Left cardiac atrium (tissue), 4 donors: ENCODE measurements around the gene AIG1. TPM values are rescaled to one million over a fixed set of nuclear protein-coding genes. Genes with fewer than 3 reads are reported as not detected.
"Not testable (repeated sequence)": the region's sequence is repeated elsewhere in the genome, so short reads cannot be mapped to it uniquely, and the experiment has no call there.

ENCODE experiments used
- ATAC-seq, 2 donors: fragments of 200-7000 bp; cut with Tn5 transposase; one replicate each; pipeline ENCODE4 v1.9.1; 2020; ENCODE audit warnings: mild to moderate bottlenecking in 2 of 2, moderate library complexity in 2 of 2
- DNase-seq: peaks from one replicate; pipeline ENCODE4 v3.0.0-alpha.2; 2020
- intact Hi-C, 2 donors: fragments of 100-400 bp; cut with DNase I; formaldehyde crosslinking; loops; one replicate each; pipeline versions ENCODE4 v1.14.1 to v1.15.1; 2022 to 2023
- total RNA-seq, 2 donors: library from RNA; stranded (reverse); fragmentation: NEBNext Ultra II Directional; extraction: Animal tissue kit (Norgen Biotek cat#: 25700); gene quantifications; one replicate each; pipeline ENCODE4 v1.2.1, GENCODE V29; 2021
- donor health status: DM: no; HTN: yes; CAD: no.
- donor health status: DM: no; HTN: yes; CAD: no; lungs with severe emphysema.
- donor health status: DM: yes; HTN: yes; CAD: no.
- donor health status: Dilated cardiomyopathy.

The AIG1 gene
- total RNA-seq, 2 donors from 2014 or later = 44.8 to 49.7 TPM

DNA sequence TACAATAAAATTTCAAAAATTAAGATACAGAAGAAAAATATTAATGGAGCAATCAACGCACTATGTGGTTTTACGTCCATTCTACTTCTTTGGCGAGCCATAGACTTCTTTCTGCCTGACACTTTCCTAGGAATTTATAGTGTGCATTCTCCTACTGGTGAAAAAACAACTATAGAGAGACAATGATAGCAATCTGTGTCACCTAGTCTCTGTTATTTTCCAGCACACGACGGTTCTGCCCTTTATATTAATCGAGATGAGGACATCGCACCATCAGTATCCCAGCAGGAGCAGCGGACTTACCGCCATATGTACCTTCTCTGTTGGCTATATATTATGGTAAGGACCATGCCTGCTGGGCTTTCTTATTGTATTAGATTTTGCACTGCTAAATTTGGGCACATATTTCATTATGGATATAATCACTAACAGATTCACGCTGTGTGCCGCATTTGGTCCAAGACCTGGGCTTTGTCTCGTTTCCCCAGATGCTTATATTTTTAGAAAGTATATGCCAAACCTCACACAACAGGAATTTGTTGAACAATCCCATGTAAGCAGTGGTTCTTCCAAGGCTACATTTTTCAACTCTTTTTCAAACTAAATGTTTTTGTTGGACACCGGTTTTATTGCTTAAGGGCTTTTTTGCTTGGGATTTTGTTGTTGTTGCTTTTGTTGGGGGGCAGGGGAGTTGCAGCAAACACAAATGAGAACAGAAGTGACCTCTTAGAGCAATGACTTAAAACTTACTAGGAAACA lies 223.4 kb downstream of the AIG1 start:
- DNase-seq (no peak), ATAC-seq (no peak)
- intact Hi-C loops = no loop called here

DNA sequence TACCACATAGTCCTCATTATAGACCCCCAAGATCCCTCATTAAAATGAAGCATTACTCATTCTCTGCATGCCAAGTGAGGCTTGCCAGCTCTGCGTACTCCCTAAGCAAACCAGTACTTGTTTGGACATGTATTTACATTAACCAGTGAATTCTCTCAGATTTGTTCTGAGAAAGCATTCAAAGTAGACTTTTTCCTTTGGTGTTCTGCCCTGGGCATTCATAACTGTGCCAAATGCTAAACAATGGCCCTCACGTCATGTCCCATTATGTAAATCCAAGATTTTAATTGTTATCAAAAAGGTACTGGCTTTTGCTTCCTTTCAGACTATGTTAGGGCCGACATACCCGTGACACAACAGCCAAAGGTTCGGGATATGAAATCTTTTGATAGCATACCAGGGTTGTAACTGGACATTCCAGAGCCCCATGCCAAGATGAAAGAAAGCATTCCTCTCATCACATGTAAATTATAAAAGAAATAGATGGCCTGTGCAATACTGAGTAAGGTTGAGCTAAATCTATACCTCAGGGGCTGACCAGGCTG lies 225.6 kb downstream of the AIG1 start:
- no peak for DNase-seq
- peak; percentile 53 to 55 for ATAC-seq
- intact Hi-C loops = no loop called here

DNA sequence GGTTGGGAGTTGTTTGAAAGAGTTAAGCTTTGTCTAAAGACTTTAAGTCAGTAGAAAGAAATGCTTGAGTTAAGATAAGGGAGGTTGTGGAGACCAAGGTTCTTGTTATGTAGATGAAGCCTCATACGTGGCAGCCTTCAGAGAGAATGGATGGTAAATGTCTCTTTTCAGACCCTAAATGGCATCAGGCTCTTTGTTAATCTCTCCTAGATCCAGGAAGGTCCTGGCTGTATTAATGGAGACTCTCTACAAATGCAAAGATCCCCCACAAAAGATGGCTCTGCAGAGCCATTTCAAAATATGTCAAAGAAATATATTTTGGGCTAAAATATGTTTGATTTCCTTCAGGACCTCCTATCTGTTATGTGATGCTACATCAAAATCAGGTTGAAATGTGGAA lies 228.2 kb downstream of the AIG1 start:
- intact Hi-C loops = no loop called here
- no peak for ATAC-seq
- no peak for DNase-seq

DNA sequence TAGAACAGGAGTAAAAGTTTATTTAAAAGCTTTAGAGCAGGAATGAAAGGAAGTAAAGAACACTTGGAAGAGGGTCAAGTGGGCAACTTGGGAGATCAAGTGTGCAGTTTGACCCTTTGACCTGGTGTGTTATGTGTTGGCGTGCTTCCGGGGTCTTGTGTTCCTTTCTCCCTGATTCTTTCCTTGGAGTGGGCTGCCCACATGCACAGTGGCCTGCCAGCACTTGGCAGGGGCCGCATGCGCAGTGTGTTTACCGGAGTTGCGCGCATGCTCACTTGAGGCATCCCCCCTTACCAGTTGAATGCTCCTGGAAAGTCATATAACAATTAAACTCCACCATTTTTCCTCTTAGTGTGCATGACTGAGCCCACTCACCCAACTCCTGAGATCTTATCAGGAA lies 229.5 kb downstream of the AIG1 start:
- ATAC-seq (no peak), DNase-seq (no peak)
- intact Hi-C loops = no loop called here

DNA sequence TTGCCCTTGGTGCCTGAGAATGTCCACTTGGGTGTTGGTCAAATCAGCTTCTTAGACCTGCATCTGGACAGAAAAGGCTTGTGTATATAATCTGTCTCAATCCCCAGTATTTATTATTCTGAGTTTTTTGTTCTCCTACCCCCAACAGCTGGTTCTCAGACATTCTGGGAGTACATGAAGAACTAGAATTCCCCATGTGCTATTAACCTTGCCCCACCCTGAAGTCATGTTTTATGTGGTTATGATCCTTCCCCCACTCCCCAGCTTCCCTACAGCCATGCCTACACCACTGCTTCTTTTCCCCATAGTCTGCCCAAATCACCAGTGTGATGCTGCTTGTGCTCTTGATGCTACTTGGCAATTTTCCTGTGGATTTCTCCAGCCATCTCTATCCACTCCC lies 232.8 kb downstream of the AIG1 start:
- no peak for ATAC-seq
- DNase-seq = no peak
- intact Hi-C loops = no loop called here

DNA sequence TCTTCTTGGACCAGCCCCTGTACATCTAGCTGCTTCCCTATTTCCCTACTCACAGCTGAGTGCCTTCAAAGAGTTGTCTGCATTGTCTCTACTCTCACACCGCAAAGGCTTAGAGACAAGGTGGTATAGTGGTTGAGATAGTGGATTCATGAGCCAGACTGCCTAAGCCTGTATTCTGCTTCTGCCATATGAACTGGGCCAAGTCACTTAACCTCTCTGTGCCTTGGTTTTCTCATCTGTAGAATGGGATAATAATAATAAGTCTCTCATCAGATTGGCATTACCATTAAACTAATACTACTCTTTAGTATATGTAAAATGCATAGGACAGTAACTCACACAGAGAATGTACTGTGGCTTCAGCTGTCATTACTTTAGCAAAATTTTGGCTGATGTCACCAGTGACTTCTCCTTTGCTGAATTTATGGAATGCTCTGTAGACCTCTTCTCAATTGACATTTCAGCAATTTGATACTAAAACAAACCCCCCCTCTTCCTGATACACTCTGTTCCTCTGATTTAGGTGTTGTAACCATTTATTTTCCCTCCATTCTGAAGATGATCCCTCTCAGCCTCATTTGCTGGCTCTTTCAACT lies 233.7 kb downstream of the AIG1 start:
- intact Hi-C loops = no loop called here
- no peak for ATAC-seq
- no peak for DNase-seq

DNA sequence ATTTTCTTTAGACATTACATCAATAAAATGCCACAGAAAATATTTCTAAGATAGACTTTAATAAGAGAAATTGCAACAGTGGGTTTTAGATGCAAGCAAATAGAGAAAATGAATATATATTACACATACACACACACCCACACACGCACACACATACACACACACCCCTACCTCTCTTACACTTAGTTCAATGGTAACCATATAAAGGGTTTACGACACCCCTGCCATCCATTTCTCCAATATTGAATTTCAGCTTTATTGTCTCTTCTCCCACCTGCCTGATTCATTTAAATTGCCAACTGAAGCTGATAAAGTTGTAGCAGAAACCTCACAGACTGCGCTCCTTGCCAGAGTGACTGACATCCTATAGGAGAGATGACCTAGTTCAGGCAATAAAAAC lies 235.2 kb downstream of the AIG1 start:
- intact Hi-C loops = no loop called here
- DNase-seq (no peak), ATAC-seq (no peak)

DNA sequence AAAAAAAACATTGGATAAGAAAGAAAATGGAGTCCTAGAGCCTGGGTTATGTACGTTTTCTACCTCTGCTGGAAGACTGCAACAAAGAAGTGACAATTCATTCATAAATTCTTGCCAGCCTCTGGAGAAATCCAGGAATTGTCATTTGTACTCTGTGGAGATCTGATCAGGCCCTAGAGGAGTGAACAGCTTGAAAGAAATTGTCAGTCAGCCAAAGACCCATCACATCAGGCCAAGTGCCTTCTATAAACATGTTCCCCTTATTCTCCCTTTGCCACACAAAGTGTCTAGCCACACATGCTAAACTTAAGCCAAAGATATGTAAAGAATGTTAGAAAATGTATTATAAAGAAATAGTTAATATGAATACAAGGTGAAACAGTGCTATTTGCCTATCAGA lies 237.4 kb downstream of the AIG1 start:
- ATAC-seq (no peak), DNase-seq (no peak)
- intact Hi-C loops = no loop called here

DNA sequence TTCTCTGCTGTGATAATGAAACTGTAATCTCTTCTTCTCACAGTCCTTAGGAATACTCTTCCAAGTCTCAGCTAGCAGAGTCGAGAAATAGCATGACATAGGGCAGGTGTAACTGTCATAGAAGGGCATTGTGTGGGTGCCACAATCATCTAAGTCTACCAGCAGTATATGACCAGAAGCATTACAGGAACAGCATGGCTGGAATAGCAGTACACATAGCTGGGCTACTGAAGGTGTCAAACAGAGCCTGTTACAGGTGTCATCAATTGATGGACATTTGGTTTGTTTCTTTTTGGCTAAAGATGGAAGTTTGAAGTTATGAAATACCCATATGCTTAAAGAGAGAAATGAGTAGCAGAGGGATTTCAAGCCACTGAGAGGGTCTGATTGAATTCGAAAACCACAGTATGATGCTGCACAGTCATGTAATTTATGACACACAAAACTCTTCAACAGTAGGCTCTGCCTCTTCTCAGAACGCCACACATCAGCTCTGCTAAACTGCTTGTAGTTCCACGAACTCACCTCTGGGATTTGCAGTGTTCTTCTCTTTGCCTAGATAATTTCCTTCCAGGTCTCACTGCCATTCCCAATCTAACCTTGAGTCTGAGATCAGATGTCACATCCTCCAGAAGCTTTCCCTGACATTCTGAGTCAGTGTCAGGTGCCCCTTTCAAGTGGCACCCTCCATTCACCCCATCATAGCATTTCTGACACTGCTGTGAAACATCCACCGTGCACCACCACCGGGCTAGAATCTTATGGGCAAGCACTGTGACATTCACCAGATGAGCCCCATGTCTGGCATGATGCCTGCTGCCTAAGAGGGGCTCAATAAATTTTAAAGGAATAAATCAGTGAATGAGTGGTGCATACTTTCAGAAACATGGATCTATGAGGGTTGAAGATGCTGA lies 238.8 kb downstream of the AIG1 start:
- intact Hi-C loops = no loop called here
- ATAC-seq (no peak), DNase-seq (no peak)

DNA sequence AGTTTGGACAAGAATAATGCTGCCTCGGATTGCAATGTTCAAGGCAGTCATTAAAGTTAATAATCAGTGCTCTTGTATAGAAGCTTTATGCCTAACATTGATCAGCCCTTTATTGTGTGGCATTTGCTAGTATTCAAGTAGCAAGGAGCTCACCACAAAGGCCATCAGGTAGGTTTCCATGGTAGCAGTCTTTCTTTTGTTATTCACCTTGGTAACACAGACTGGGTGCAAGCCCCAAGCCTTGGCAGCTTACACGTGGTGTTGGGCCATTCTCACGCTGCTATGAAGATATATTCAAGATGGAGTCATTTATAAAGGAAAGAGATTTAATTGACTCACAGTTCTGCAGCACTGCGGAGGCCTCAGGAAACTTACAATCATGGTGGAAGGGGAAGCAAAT lies 240.5 kb downstream of the AIG1 start:
- no peak for DNase-seq
- intact Hi-C loops = no loop called here
- no peak for ATAC-seq

DNA sequence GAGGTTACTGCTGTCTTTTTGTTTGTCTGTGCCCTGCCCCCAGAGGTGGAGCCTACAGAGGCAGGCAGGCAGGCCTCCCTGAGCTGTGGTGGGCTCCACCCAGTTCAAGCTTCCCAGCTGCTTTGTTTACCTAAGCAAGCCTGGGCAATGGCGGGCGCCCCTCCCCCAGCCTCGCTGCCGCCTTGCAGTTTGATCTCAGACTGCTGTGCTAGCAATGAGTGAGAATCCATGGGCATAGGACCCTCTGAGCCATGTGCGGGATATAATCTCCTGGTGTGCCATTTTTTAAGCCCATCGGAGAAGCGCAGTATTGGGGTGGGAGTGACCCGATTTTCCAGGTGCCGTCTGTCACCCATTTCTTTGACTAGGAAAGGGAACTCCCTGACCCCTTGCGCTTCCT lies 247.1 kb downstream of the AIG1 start:
- intact Hi-C loops, DNase-seq, ATAC-seq: not testable (repeated sequence)

DNA sequence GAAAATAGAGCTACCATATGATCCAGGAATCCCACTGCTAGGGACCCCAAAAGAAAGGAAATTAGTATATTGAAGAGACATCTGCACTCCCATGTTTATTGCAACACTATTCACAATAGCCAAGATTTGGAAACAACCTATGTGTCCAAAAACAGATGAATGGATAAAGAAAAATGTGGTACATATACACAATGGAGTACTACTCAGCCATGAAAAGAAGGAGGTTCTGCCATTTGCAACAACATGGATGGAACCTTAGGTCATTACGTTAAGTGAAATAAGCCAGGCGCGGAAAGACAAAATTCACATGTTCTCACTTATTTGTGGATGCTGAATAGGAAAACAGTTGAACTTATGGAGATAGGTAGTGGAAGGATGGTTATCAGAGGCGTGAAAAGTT lies 252.5 kb downstream of the AIG1 start:
- intact Hi-C loops = no loop called here
- ATAC-seq (no peak), DNase-seq (no peak)

DNA sequence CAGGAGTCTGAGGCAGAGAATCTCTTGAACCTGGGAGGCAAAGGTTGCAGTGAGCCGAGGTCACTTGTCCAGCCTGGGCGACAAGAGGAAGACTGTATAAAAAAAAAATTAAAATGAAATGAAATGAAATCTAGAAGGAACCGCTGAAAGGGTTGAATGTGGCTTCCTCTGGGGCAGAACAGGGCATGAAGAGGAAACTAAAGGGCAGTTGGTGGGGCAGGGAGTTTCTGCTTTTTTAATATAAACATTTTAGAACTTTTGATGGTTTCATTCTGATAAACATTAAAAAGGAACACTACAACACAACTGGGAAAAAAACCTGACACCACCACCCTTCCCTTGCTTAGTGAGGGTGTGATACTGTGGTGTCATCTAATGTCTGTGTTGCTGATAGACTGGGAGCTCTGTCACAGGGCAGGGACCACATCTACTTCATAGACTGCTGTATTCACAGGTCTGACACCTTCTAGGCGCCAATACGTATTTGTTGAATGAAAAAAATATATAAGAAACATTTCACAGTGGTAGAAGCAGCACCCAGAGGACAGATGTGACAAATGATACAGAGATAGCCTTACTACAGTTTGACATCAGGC lies 260.9 kb downstream of the AIG1 start:
- ATAC-seq = no peak
- intact Hi-C loops = no loop called here
- DNase-seq = no peak

DNA sequence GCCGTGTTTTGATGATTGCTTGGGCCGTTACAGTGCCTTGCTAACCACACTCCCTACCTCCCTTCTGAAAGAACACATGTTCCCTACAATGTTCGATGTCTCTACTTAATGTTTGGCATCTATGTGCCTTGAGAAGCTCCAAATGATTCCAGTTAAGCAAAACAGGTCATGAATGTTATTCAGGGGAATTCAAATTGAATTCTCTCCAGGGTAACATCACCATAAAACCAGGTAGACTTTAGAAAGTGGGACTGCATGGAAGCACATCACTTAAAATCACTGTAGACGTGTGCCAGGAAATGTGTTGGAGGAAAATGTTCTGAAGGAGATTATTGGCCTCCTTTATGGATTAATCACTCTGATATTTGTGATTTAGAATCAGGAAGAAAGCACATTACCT lies 261.7 kb downstream of the AIG1 start:
- intact Hi-C loops = no loop called here
- ATAC-seq = no peak

DNA sequence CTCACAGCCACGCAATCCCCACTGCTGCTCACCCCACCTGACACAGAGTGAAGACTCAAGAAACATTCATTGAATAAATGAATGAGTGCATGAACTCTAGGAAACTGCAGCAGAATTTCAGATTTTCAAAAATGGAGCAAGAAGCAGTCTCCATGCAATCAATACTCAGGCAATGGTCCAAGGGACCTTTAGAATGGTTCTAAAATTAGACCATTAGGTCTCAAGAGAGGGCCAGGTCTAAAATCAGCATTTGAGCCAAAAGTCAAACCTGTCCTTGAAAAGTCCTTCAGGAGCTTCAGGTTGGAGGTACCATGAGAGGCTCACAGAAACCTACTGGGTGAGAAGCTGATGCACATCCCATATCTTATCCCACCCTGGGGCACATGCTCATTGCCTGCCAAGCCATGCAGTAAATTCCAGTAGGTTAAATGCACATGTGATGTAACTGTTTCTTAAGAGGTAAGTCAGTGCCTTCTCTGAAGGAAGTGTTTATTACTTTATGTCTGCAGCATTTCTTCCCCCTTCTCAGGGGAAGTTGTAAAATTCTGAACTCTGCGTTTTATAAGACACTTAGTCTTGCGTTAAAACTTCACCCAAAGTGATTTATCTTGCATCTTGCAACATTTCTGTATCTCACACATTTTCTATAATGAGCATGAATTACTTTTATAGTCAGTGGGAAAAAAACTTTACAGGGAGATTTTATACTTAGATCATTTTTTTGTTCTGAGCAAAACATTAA lies 263.2 kb downstream of the AIG1 start:
- intact Hi-C loops = no loop called here
- ATAC-seq (no peak), DNase-seq (no peak)

More for the DNA sequence above, 261.7 kb downstream of the AIG1 start:
- DNase-seq = no peak

DNA sequence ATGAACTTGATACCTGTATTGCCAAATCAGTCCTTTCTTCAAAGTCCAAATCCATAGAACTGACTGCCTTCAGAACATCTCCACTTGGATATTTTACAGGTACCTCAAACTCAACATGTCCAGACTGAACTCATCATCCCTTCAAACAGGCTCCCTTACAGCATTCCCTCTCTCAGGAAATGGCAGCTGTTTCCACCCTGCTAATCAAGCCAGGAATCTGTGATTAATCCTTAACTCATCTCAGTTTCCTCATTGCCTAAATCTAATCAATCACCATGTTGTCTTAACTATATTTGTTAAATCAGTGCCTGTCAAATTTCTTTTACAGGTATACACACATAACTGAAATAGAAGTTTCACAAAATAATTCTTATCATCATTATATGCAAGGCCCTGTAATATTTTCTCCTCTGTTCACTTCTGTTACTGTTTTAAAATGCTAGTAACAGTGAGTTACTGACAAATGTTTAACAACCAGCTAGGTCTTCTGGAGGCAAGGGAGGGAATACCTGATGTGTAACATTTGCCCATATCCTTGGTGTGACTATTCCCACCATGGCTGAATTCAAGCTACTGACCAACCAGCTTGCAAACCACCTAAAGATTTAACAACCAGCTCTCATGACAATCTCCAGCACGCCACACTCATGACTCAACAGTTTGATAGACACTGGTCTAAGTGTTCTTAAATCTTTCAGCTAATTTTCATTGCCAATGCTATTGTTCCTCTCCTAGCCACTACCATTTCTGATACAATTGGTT lies 264.9 kb downstream of the AIG1 start:
- intact Hi-C loops = no loop called here
- DNase-seq = no peak
- ATAC-seq = peak in 1 of 2 donors; percentile 44

DNA sequence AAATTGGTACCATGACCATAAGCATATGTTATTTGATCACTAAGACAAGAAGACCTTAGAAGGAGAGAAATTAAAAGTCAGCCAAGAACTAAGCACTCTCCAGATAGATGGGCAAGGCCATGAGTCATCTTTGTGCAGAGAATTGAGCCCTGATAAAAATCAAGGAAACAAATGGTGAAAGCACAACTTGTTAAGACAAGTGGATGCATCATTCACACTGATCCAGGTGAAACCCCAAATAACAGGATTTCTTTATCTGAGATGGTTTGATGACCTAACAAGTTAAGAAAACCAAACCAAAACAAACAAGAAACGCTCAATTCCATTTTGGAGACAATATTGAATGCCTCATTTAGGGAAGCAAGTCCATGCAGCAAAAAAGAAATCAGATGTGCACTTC lies 268.2 kb downstream of the AIG1 start:
- intact Hi-C loops = no loop called here
- DNase-seq = no peak
- ATAC-seq = no peak

DNA sequence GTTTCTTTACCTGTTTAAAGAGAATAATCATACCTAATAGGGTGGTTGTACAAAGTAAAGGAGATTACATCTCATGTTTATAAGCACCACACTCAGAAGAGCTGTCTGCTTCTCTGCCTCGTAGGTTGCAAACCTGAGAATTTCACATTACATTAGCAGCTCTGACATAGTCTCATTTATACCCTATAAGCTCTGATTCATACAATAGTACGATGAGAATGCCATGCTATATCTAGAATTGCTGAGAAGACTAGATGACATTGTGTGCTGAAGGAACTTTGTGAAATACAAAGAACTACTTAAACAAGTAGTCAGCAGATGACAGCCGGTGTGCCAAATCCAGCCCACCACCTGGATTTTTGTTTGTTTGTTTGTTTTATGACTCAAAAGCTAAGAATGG lies 268.6 kb downstream of the AIG1 start:
- intact Hi-C loops = no loop called here
- no peak for ATAC-seq

More for the DNA sequence above, 268.6 kb downstream of the AIG1 start:
- no peak for DNase-seq
